Testis (tissue), 3 donors: ENCODE results near the gene COL4A6. TPM values are rescaled to one million over a fixed set of nuclear protein-coding genes. Genes with fewer than 3 reads are reported as not detected.

Experiments
- DNase-seq: peaks from one replicate; pipeline ENCODE4 v3.0.0-alpha.2; 2019
- H3K27ac ChIP-seq, 2 donors: fragments of 200-600 bp; sonication (generic); one replicate each; pipeline ENCODE4 v1.5.1; 2019
- H3K27me3 ChIP-seq: fragments of 200-600 bp; sonication (generic); one replicate; pipeline ENCODE4 v1.5.1; 2019
- H3K36me3 ChIP-seq: fragments of 200-600 bp; sonication (generic); one replicate; pipeline ENCODE4 v1.5.1; 2017; ENCODE audit warnings: low read depth; ENCODE audit errors: missing control alignments
- H3K4me1 ChIP-seq: fragments of 200-600 bp; sonication (generic); one replicate; pipeline ENCODE4 v1.5.1; 2019
- H3K4me3 ChIP-seq, 2 donors: fragments of 200-600 bp; sonication (generic); one replicate each; pipeline ENCODE4 v1.5.1; 2017 to 2019
- H3K9me3 ChIP-seq: fragments of 200-600 bp; sonication (generic); one replicate; pipeline ENCODE4 v1.5.1; 2017
- POLR2A ChIP-seq: fragments of 450-650 bp; IDR thresholded peaks from one replicate; pipeline ENCODE4 v1.6.1; 2017; ENCODE audit warnings: antibody characterized with exemption, mild to moderate bottlenecking, moderate library complexity
- WGBS, 2 donors: methylation state at CpG; one replicate each; pipeline ENCODE4 v1.1.5; 2018; 5-methylcytosine and 5-hydroxymethylcytosine counted together
- intact Hi-C: fragments of 100-400 bp; cut with DNase I; formaldehyde crosslinking; loops from one replicate; pipeline ENCODE4 v1.15.1; 2023; ENCODE audit warnings: low total_unique reads
- polyA plus RNA-seq: library from polyadenylated mRNA; stranded (reverse); fragments of 350-450 nt; fragmentation: Illumina TruSeq; extraction: RNeasy Lipid Tissue Mini Kit (QIAGEN cat#74804); gene quantifications from one replicate; pipeline ENCODE4 v1.2.3, GENCODE V29; 2014; ENCODE audit warnings: low read depth, low replicate concordance; ENCODE audit not compliant: insufficient read depth
- total RNA-seq, 2 donors: library from RNA; depleted of rRNA; stranded (reverse); fragments of >200 nt; gene quantifications; one replicate each; pipeline ENCODE4 v1.2.3, GENCODE V29; 2016
- TF ChIP-seq, protein P1 (sequence below), 3 experiments: fragments of 450-650 bp in 2 of 3; fragments of 200-600 bp in 1 of 3; sonication (generic) in 1 of 3; IDR thresholded peaks; one replicate each; pipeline ENCODE4 v1.5.1; 2016 to 2019; ENCODE audit warnings: antibody characterized with exemption in 3 of 3, mild to moderate bottlenecking in 2 of 3, moderate library complexity in 1 of 3

The COL4A6 gene
- total and polyA plus RNA-seq, 3 donors from 2014 or later: 2.4 to 4.9 (median 3.5) TPM

DNA sequence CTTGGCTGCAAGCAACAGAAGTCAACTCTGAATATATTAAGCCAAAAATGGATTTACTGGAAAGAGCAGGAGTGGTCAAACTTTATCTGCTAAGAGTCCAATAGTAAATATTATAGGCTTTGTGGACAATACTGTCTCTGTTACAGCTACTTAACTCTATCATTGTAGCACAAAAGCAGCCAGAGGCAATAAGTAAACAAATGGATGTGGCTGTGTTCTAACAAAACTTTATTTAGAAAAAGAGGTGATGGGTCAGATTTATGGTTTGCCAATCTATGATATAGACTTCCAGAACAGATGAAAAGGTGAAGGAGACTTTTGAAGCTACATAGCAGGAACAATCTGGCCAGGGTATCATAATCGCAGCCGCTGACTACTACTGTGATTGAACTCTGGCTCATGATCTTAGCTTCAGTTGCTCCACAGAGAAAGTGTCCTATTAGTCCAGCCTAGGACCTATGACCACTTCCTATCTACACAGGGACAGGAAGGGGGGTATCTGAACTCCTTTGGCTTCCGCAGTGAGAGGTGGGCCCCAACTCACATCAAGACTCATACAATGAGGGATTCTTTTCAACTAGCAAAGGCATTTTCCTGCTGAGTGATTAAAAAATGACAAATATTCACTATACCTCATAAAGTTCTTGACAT lies 191.8 kb downstream of the COL4A6 start:
- H3K27me3 ChIP-seq: no peaks in the 10 kb centered on the region
- no peak for DNase-seq
- H3K9me3 ChIP-seq: no peaks in the 10 kb centered on the region
- H3K36me3 ChIP-seq: no peaks in the 10 kb centered on the region
- H3K27ac ChIP-seq: no peak overlapping the region
- WGBS, 2 donors: 90 to 97% methylated on average over 3 of the region's 3 CpGs
- TF ChIP-seq, protein P1, sequence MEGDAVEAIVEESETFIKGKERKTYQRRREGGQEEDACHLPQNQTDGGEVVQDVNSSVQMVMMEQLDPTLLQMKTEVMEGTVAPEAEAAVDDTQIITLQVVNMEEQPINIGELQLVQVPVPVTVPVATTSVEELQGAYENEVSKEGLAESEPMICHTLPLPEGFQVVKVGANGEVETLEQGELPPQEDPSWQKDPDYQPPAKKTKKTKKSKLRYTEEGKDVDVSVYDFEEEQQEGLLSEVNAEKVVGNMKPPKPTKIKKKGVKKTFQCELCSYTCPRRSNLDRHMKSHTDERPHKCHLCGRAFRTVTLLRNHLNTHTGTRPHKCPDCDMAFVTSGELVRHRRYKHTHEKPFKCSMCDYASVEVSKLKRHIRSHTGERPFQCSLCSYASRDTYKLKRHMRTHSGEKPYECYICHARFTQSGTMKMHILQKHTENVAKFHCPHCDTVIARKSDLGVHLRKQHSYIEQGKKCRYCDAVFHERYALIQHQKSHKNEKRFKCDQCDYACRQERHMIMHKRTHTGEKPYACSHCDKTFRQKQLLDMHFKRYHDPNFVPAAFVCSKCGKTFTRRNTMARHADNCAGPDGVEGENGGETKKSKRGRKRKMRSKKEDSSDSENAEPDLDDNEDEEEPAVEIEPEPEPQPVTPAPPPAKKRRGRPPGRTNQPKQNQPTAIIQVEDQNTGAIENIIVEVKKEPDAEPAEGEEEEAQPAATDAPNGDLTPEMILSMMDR (IDR thresholded peaks at IDR 0.05): no peak
- TF ChIP-seq POLR2A: no peak
- H3K4me3 ChIP-seq: no peak overlapping the region
- H3K4me1 ChIP-seq: no peaks in the 10 kb centered on the region
- intact Hi-C loops: no loop called here

DNA sequence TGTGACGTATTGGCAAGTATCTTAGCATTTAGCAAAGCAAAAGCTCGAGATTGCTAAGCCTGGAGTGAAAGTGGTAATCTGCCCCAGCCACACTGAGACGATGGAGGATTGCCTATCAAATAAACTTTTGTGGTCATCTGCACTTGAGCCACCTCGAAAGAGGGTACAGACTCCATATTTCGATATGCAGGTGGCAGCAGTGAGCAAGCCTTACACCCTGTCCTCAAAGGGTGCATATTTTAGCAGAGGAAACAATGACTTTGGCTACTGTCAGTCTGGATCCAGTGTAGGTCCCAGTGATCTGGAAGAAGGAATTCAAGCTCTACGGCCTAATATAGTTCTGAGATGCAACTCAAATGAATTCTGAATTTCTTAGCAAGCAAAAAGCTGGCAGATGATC lies 192.8 kb downstream of the COL4A6 start:
- no peak for TF ChIP-seq POLR2A
- TF ChIP-seq, protein P1 (IDR thresholded peaks at IDR 0.05): no peak
- intact Hi-C loops: no loop called here
- Histone ChIP-seq H3K9me3 (no peaks in the 10 kb centered on the region), H3K4me1 (no peaks in the 10 kb centered on the region), H3K27me3 (no peaks in the 10 kb centered on the region), H3K27ac (no peak overlapping the region), H3K4me3 (no peak overlapping the region), H3K36me3 (no peaks in the 10 kb centered on the region)
- no peak for DNase-seq
- WGBS, 2 donors: 72 to 88% methylated on average over 6 of the region's 6 CpGs

DNA sequence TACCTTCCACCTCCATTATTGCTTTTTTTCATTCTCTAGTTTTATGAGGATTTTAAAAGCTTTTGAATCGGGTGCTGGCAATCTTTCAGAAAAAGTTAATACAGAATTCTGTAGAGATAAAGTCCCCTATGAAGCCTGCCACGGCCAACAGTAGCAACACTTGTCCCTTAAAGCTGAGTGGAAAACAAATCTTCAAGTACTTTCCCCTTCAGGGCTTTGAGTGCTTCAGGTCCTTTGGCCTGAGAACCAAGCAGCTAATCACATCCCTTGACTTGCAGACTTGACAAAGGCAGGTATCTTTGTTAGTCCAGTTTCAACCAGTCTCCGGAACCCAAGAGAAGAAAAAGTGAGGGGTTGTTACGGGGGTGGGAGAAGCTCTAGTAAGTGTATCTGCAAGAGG lies 202.2 kb downstream of the COL4A6 start:
- TF ChIP-seq, protein P1 (IDR thresholded peaks at IDR 0.05): no peak
- no peak for TF ChIP-seq POLR2A
- no peaks in the 10 kb centered on the region for H3K4me1 ChIP-seq
- no peaks in the 10 kb centered on the region for H3K36me3 ChIP-seq
- intact Hi-C loops: no loop called here
- no peak for DNase-seq
- no peak overlapping the region for H3K27ac ChIP-seq
- no peaks in the 10 kb centered on the region for H3K9me3 ChIP-seq
- H3K27me3 ChIP-seq: no peaks in the 10 kb centered on the region
- H3K4me3 ChIP-seq: no peak overlapping the region
- 91 to 95% methylated on average over 4 of the region's 4 CpGs for WGBS, 2 donors

DNA sequence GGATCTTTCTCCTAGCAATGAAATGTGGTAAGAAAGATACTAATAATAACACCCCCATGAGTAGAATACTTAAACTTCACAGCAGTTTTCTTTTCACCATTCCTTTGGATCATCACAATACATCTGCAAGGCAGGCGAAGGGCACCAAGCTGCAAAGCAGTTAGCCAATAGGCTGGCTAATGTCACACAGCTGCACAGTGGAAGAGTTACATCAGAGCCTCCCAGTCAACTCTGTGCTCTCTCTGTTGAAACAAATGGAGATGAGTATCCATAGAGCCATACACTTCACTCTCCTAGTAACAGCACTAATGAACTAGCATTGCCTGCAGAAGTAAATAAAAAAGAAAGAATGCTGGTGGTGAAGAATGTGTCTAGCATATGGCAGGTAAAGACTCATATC lies 207.6 kb downstream of the COL4A6 start:
- WGBS, 2 donors: 100% methylated on average over 1 of the region's 1 CpG
- TF ChIP-seq, protein P1 (IDR thresholded peaks at IDR 0.05): no peak
- TF ChIP-seq POLR2A: no peak

More for the DNA sequence above, 207.6 kb downstream of the COL4A6 start:
- Histone ChIP-seq H3K4me3 (no peak overlapping the region), H3K36me3 (no peaks in the 10 kb centered on the region), H3K27ac (no peak overlapping the region), H3K9me3 (no peaks in the 10 kb centered on the region), H3K27me3 (no peaks in the 10 kb centered on the region), H3K4me1 (no peaks in the 10 kb centered on the region)
- intact Hi-C loops: no loop called here
- no peak for DNase-seq
